Activated CD4-positive, alpha-beta T cell treated with anti-CD3 and anti-CD28 coated beads for 36 hours (primary cell): ENCODE data around the gene SOWAHB. TPM values are rescaled to one million over a fixed set of nuclear protein-coding genes. Genes with fewer than 3 reads are reported as not detected.

Experiments
- total RNA-seq, 2 experiments: library from RNA; stranded (reverse); gene quantifications; one replicate each; pipeline ENCODE4 v1.2.3, GENCODE V29; 2021

The SOWAHB gene
- total RNA-seq, 2 experiments from 2014 or later: not detected

Other genes with a start within 250 kb of the SOWAHB start
- gene SEPTIN11, start 51.6 kb upstream of the SOWAHB start, total RNA-seq: 10 to 100 TPM; 15.5 to 34.5 TPM
- gene CCNI, start 177.8 kb upstream of the SOWAHB start, total RNA-seq: 100 to 1,000 TPM; 226 to 230 TPM